ENCODE data around the gene HYI. TPM values are rescaled to one million over a fixed set of nuclear protein-coding genes. Genes with fewer than 3 reads are reported as not detected.

HYI gene
- total and polyA plus RNA-seq, 2 of the 8 experiments (the other 6 are each of a cell fraction or from before 2014, with no cell fraction given), result 14.4 to 17.7 TPM

DNA sequence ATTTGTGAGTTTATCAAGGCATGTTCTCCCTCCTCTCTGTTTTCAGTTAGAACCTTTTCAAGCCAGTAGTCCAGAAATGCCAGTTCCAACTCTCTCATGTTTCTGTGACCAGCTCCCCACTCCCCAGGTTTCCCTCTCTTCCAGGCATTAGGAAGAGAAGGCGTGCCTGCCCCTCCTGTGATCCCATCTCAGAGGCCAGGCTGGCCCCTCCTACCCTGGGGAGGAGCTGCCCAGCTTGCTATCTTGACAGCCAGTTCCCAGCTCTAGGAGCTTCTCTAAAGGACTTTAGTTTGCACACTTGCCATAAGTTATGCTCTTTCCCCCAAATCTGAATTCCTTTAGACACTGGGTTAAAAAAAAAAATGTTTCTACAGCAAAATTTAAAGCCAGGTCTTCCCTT lies 8.9 kb downstream of the HYI start:
- H3K18ac ChIP-seq (ENCODE audit: extremely low read depth, low read length), result no peak overlapping the region
- peaks cover 8 to 33% (median 14%) of the 10 kb centered on the region in 4 experiments; a peak in 6 of 8 replicates for H3K36me3 ChIP-seq (ENCODE audit: control insufficient read depth in 2 of 4, insufficient read depth in 4 of 4, low read length in 3 of 4)
- H2BK5ac ChIP-seq (ENCODE audit: low read depth, low read length), result no peak overlapping the region
- H3K4me3 ChIP-seq (ENCODE audit: extremely low read depth in 1 of 4, insufficient read depth in 2 of 4, low read depth in 3 of 4, low read length in 4 of 4), result no peak overlapping the region
- H2AFZ ChIP-seq (ENCODE audit: low read length), result no peak overlapping the region
- POLR2A ChIA-PET (ENCODE audit: partially characterized antibody), result interaction anchor here (1.2 to 3.8 kb wide), 3 partner anchors 9 to 18 kb away, joined by 3 to 22 read pairs (median 3); partner anchors contain the start of gene HYI
- no peak for FAIRE-seq
- H4K20me1 ChIP-seq (replicated peaks in 1 of 2; ENCODE audit: control insufficient read depth in 1 of 2, insufficient read depth in 2 of 2, low read length in 2 of 2), result peaks cover 0 to 7% of the 10 kb centered on the region in 2 experiments
- no peak overlapping the region for H4K5ac ChIP-seq (ENCODE audit: insufficient read length, low read depth, low read length)
- no peak overlapping the region for H3K23ac ChIP-seq (ENCODE audit: insufficient read length)
- no peak overlapping the region for H2BK120ac ChIP-seq (replicated peaks; ENCODE audit: low read depth, low read length)
- H2AK5ac ChIP-seq (ENCODE audit: low read depth, low read length), result no peak overlapping the region
- H3K27ac ChIP-seq (ENCODE audit: low read depth, low read length), result no peak overlapping the region
- no peaks in the 10 kb centered on the region for H3K79me2 ChIP-seq (ENCODE audit: control insufficient read depth in 1 of 2, insufficient read depth in 2 of 2, low read length in 2 of 2)
- no peak overlapping the region for H2BK12ac ChIP-seq (ENCODE audit: low read depth, low read length)
- CTCF ChIA-PET (ENCODE audit: partially characterized antibody), result interaction anchor here (0.6 to 0.7 kb wide), 3 partner anchors 193 to 1070 kb away, joined by 3 read pairs; no protein-coding TSS in a partner anchor
- H3K27me3 ChIP-seq (replicated peaks in 1 of 4; ENCODE audit: control insufficient read depth in 3 of 4, extremely low read depth in 1 of 4, insufficient read depth in 3 of 4, low read length in 3 of 4), result no peaks in the 10 kb centered on the region
- WGBS, 2 experiments (ENCODE audit: extremely low coverage in 1 of 2, insufficient coverage in 1 of 2, insufficient read length in 1 of 2, insufficient replicate concordance in 2 of 2, low coverage in 1 of 2, low lambda C conversion rate in 2 of 2, missing lambda C conversion rate in 1 of 2), result 70% methylated on average over 1 of the region's 1 CpG; no CpG with 5 or more reads in 1 of the 2 experiments
- no peak overlapping the region for H3K4ac ChIP-seq (replicated peaks; ENCODE audit: insufficient read length, low read depth, low read length)
- H3K14ac ChIP-seq (ENCODE audit: insufficient read length), result no peak overlapping the region
- H3K23me2 ChIP-seq (ENCODE audit: low read depth, low read length), result no peaks in the 10 kb centered on the region
- H2BK15ac ChIP-seq (ENCODE audit: low read length), result no peak overlapping the region
- no peaks in the 10 kb centered on the region for H3K9me3 ChIP-seq (ENCODE audit: insufficient read depth in 2 of 2, low read depth in 1 of 2, low read length in 1 of 2)
- H3K4me2 ChIP-seq (ENCODE audit: insufficient read depth in 1 of 2, low read depth in 2 of 2, low read length in 2 of 2), result no peak overlapping the region
- no peaks in the 10 kb centered on the region for H3K4me1 ChIP-seq (replicated peaks in 1 of 4; ENCODE audit: control insufficient read depth in 3 of 4, insufficient read depth in 4 of 4, low read length in 3 of 4)
- DNase-seq (ENCODE audit: low read depth in 1 of 2, low spot score in 2 of 2), result no peak
- no peak overlapping the region for H2BK20ac ChIP-seq (ENCODE audit: low read length)
- no peak overlapping the region for H4K91ac ChIP-seq (replicated peaks; ENCODE audit: insufficient read length, low read length)
- H3K9ac ChIP-seq (replicated peaks in 1 of 4; ENCODE audit: extremely low read depth in 1 of 4, low read depth in 3 of 4, low read length in 3 of 4), result no peak overlapping the region
- no peak overlapping the region for H4K8ac ChIP-seq (ENCODE audit: extremely low read depth, insufficient read depth, low read length)
- H3K56ac ChIP-seq (replicated peaks; ENCODE audit: insufficient read length, low read depth, low read length), result no peak overlapping the region
- H3K79me1 ChIP-seq (ENCODE audit: low read depth, low read length), result no peaks in the 10 kb centered on the region
- no peak for TF ChIP-seq EP300 (IDR thresholded peaks at IDR 0.05; ENCODE audit: borderline replicate concordance in 1 of 2, low read depth in 2 of 2, low read length in 2 of 2)
- no peak for TF ChIP-seq SIRT6 (IDR thresholded peaks at IDR 0.05; ENCODE audit: low read length)
- no peak for TF ChIP-seq JUND (IDR thresholded peaks at IDR 0.05; ENCODE audit: low read length)
- TF ChIP-seq SIN3A (conservative IDR thresholded peaks at IDR 0.05 in 1 of 2, IDR thresholded peaks at IDR 0.05 in 1 of 2; ENCODE audit: low read depth in 1 of 2, low read length in 2 of 2), result no peak
- TF ChIP-seq NANOG (IDR thresholded peaks at IDR 0.05; ENCODE audit: insufficient read depth, low read depth, low read length, poor library complexity, severe bottlenecking), result no peak
- no peak for TF ChIP-seq FOSL1 (IDR thresholded peaks at IDR 0.05; ENCODE audit: insufficient read depth, low read depth, low read length)
- no peak for TF ChIP-seq BCL11A (IDR thresholded peaks at IDR 0.05; ENCODE audit: low read depth in 2 of 2, low read length in 2 of 2)
- TF ChIP-seq SUZ12 (IDR thresholded peaks at IDR 0.05; ENCODE audit: low read length), result no peak
- TF ChIP-seq SP2 (IDR thresholded peaks at IDR 0.05; ENCODE audit: low read length), result no peak
- no peak for TF ChIP-seq NRF1 (IDR thresholded peaks at IDR 0.05; ENCODE audit: low read depth, low read length)
- no peak for TF ChIP-seq RNF2 (IDR thresholded peaks at IDR 0.05; ENCODE audit: borderline replicate concordance, low read depth, low read length, missing control alignments, poor library complexity, severe bottlenecking)
- TF ChIP-seq PHF8 (conservative IDR thresholded peaks at IDR 0.05; ENCODE audit: low read depth, low read length), result no peak
- TF ChIP-seq TEAD4 (IDR thresholded peaks at IDR 0.05; ENCODE audit: low read depth, low read length), result no peak
